Left lung (tissue), 10 donors: ENCODE measurements around the gene USP17L30. TPM values are rescaled to one million over a fixed set of nuclear protein-coding genes. Genes with fewer than 3 reads are reported as not detected.
"Not testable (repeated sequence)": the region's sequence is repeated elsewhere in the genome, so short reads cannot be mapped to it uniquely, and the experiment has no call there.

Experiments used
- ATAC-seq: fragments of 200-7000 bp; cut with Tn5 transposase; one replicate; pipeline ENCODE4 v1.9.1; 2020; ENCODE audit warnings: moderate library complexity
- DNase-seq, 4 donors: peaks; one replicate each; pipeline ENCODE4 v3.0.0-alpha.2; 2013 to 2020
- H3K27ac ChIP-seq, 2 donors: fragments of 200-600 bp; sonication (generic) in 1 of 2; one replicate each; pipeline versions ENCODE4 v1.5.0 to v1.8.0; 2020 to 2021
- H3K27me3 ChIP-seq, 2 donors: fragments of 200-600 bp; sonication (generic) in 1 of 2; one replicate each; pipeline versions ENCODE4 v1.5.0 to v1.8.0; 2020 to 2021
- H3K36me3 ChIP-seq, 2 donors: fragments of 200-600 bp; sonication (generic) in 1 of 2; one replicate each; pipeline versions ENCODE4 v1.5.0 to v1.8.0; 2020 to 2021
- H3K4me1 ChIP-seq, 2 donors: fragments of 200-600 bp; one replicate each; pipeline ENCODE4 v1.8.0; 2021
- H3K4me3 ChIP-seq, 2 donors: fragments of 200-600 bp; sonication (generic) in 1 of 2; one replicate each; pipeline versions ENCODE4 v1.5.0 to v1.8.0; 2020 to 2021; ENCODE audit warnings: mild to moderate bottlenecking in 1 of 2
- H3K9me3 ChIP-seq, 2 donors: fragments of 200-600 bp; sonication (generic) in 1 of 2; one replicate each; pipeline versions ENCODE4 v1.5.0 to v1.8.0; 2020 to 2021
- intact Hi-C, 2 donors: fragments of 100-400 bp; cut with DNase I; formaldehyde crosslinking; loops; one replicate each; pipeline versions ENCODE4 v1.11.2 to v1.14.2; 2022
- polyA plus RNA-seq, 6 donors: library from polyadenylated mRNA; unstranded; fragments of 120-200 nt; gene quantifications; one replicate each; pipeline ENCODE4 v1.2.1, GENCODE V29; 2013; ENCODE audit not compliant: insufficient read length in 6 of 6
- total RNA-seq, 2 donors: library from RNA; stranded (reverse); fragmentation: NEBNext Ultra II Directional; extraction: Animal tissue kit (Norgen Biotek cat#: 25700); gene quantifications; one replicate each; pipeline ENCODE4 v1.2.1, GENCODE V29; 2021
- TF ChIP-seq, protein P1 (sequence below), 2 donors: fragments of 200-600 bp; sonication (generic) in 1 of 2; IDR thresholded peaks; one replicate each; pipeline versions ENCODE4 v1.5.0 to v1.8.0; 2021; ENCODE audit warnings: antibody characterized with exemption in 2 of 2
- donor health status: DM: no; HTN: yes; CAD: no.
- donor health status: DM: no; HTN: no; CAD: no.

The USP17L30 gene
- total and polyA plus RNA-seq, 8 donors, result not detected

DNA sequence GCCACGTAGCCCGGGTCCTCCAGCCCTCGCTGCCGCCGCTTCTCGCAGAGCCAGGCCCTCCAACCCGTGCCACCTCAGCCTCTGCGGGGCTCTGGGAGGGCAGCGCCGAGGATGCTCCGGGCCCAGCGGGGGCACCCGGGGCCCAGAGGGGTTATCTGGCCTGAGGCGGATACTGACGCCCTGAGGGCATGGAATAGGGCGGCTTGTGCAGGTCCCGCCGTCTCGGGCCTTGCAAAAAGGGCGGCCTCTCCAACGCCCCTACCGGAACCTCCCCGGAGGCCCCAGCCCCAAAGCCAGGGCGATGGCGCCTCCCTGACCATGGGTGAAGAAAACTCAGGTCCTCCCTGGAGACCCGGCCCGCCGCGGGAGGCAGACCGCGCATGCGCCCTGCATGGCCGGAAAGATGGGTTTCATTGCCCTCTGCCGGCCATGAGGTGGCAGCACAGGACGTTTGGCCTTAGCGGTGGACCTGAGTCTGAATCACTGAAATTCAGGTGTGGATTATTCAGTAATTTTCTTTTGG lies 18.1 kb downstream of the USP17L30 start:
- intact Hi-C loops, H3K9me3 ChIP-seq, H3K27ac ChIP-seq, ATAC-seq, H3K36me3 ChIP-seq, H3K27me3 ChIP-seq, H3K4me1 ChIP-seq: not testable (repeated sequence)
- peak overlapping the region; percentile 20 to 28 for H3K4me3 ChIP-seq
- DNase-seq, result peak in 3 of 4 donors; percentile 2 to 68 (median 9)
- TF ChIP-seq, protein P1, sequence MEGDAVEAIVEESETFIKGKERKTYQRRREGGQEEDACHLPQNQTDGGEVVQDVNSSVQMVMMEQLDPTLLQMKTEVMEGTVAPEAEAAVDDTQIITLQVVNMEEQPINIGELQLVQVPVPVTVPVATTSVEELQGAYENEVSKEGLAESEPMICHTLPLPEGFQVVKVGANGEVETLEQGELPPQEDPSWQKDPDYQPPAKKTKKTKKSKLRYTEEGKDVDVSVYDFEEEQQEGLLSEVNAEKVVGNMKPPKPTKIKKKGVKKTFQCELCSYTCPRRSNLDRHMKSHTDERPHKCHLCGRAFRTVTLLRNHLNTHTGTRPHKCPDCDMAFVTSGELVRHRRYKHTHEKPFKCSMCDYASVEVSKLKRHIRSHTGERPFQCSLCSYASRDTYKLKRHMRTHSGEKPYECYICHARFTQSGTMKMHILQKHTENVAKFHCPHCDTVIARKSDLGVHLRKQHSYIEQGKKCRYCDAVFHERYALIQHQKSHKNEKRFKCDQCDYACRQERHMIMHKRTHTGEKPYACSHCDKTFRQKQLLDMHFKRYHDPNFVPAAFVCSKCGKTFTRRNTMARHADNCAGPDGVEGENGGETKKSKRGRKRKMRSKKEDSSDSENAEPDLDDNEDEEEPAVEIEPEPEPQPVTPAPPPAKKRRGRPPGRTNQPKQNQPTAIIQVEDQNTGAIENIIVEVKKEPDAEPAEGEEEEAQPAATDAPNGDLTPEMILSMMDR (IDR thresholded peaks at IDR 0.05), result peak; percentile 46 to 69

DNA sequence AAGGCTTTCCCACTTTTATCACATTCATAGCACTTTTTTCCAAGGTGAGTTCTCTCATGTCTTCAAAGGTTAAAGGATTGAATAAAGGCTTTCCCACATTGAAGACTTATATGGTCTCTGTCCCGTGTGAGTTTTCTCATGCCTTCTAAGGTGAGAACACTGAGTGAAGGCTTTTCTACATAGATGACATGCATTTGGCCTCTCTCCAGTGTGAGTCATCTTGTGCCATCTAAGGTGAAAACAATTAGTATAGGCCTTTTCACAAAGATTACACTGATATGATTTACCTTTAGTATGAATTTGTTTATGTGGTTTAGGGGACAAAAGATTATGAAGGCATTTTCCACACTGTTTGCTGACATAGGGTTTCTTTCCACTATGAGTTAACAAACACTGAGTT lies 21.2 kb downstream of the USP17L30 start:
- intact Hi-C loops, result no loop called here
- H3K9me3 ChIP-seq, result no peaks in the 10 kb centered on the region
- H3K27me3 ChIP-seq, result no peaks in the 10 kb centered on the region
- H3K4me1 ChIP-seq, result no peaks in the 10 kb centered on the region
- ATAC-seq, result no peak
- H3K27ac ChIP-seq, result no peak overlapping the region
- no peaks in the 10 kb centered on the region for H3K36me3 ChIP-seq
- DNase-seq, result no peak
- TF ChIP-seq, protein P1 (IDR thresholded peaks at IDR 0.05), result no peak
- H3K4me3 ChIP-seq, result no peak overlapping the region

DNA sequence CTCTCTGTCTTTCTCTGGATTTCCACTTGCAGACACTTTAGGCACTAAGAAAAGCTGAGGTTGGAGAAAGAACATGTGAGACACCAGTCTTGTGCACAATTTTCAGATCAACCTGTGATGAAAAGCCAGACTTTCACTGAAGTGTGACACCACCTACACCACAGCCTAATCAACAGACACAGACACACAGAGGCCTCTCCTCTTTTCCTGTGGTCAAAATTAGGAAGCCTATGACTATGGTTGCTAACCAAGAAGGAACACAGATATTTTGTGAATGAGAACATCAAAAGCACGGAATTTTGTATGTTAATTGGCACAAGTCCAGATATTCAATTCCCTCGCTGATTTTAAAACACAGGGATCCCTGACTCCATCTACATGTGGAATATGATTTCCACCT lies 26.1 kb downstream of the USP17L30 start:
- H3K27ac ChIP-seq, ATAC-seq, H3K36me3 ChIP-seq, H3K4me1 ChIP-seq, intact Hi-C loops, H3K4me3 ChIP-seq, H3K27me3 ChIP-seq, H3K9me3 ChIP-seq, DNase-seq: not testable (repeated sequence)

DNA sequence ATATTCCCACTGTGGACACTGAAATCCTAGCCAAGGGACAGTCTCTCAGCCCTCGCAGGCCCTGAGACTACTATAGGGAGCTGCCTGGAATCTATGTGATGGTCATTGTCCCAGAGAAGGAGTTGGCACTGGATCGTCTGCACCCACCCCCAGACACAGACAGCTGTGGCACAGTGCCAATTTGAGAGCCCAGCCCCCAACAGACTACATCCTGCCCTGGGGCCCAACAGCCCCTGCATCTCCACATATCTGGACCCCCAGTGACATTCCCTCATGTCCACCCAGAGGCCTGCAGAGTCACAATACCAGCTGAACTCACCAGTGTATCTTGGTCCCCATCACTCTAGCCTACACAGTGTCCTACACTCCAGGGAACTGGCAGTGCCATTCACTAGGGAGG lies 42.8 kb downstream of the USP17L30 start:
- intact Hi-C loops, result not testable (repeated sequence)

DNA sequence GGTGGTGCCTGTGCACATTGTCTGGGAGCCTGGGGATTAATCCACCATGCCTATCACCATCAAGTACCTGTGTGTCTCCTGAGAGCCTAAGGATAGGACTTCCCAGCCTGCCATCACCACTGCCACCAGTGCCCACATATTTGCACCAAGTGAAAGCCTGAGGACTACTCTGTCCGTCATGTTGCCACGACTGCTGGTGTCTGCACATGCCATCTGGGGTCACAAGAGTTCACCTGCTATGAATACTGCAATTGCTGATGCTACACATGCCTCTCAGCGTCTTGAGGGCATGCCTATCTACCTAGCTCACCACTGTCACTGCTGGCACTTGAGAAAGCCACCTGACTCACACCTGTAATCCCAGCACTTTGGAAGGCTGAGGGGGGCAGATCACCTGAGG lies 43.6 kb downstream of the USP17L30 start:
- H3K4me3 ChIP-seq, H3K27me3 ChIP-seq, DNase-seq, ATAC-seq, H3K9me3 ChIP-seq, H3K4me1 ChIP-seq, H3K27ac ChIP-seq, H3K36me3 ChIP-seq, intact Hi-C loops: not testable (repeated sequence)

More for the DNA sequence above, 42.8 kb downstream of the USP17L30 start:
- not testable (repeated sequence) for H3K4me3 ChIP-seq, ATAC-seq, H3K4me1 ChIP-seq, H3K36me3 ChIP-seq, H3K27ac ChIP-seq, H3K9me3 ChIP-seq, H3K27me3 ChIP-seq, DNase-seq

DNA sequence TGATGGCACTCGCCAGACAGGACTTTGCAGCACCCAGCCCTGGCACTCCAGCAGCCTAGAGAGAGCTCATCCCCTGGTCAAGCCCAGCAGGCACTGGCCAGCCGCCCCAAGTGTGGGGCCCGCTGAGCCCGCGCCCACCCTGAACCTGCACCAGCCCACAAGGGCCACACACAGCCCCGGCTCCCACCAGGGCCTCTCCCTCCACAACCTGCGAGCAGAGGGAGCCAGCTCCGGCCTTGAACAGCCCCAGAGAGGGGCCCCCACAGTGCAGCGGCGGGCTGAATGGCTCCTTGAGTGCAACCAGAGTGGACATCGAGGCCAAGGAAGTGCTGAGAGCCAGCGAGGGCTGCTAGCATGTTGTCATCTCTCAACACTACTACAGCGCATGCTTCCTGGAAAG lies 46.9 kb downstream of the USP17L30 start:
- Histone ChIP-seq H3K4me1 (no peaks in the 10 kb centered on the region), H3K27me3 (no peaks in the 10 kb centered on the region), H3K36me3 (no peaks in the 10 kb centered on the region), H3K4me3 (no peak overlapping the region), H3K9me3 (peaks cover 0 to 7% of the 10 kb centered on the region in 2 donors), H3K27ac (no peak overlapping the region)
- TF ChIP-seq, protein P1 (IDR thresholded peaks at IDR 0.05), result no peak
- no peak for DNase-seq
- ATAC-seq, result no peak
- intact Hi-C loops, result no loop called here

Other genes starting within 250 kb of the USP17L30 start
- gene FAM90A26, start 192.7 kb upstream of the USP17L30 start, total RNA-seq, result not detected
- under 1 TPM; 0.08 to 0.23 (median 0.14) TPM for gene FAM90A26, start 192.7 kb upstream of the USP17L30 start, polyA plus RNA-seq
- gene USP17L10, start 152.5 kb upstream of the USP17L30 start, total RNA-seq, result not detected
- not detected for gene USP17L10, start 152.5 kb upstream of the USP17L30 start, polyA plus RNA-seq
- not detected for gene USP17L11, start 147.7 kb upstream of the USP17L30 start, total RNA-seq
- gene USP17L11, start 147.7 kb upstream of the USP17L30 start, polyA plus RNA-seq, result not detected
- gene USP17L12, start 143.0 kb upstream of the USP17L30 start, total RNA-seq, result not detected
- gene USP17L12, start 143.0 kb upstream of the USP17L30 start, polyA plus RNA-seq, result not detected
- gene USP17L13, start 138.2 kb upstream of the USP17L30 start, total RNA-seq, result not detected
- gene USP17L13, start 138.2 kb upstream of the USP17L30 start, polyA plus RNA-seq, result not detected
- gene USP17L15, start 128.7 kb upstream of the USP17L30 start, total RNA-seq, result not detected
- gene USP17L15, start 128.7 kb upstream of the USP17L30 start, polyA plus RNA-seq, result not detected
- not detected for gene USP17L17, start 119.2 kb upstream of the USP17L30 start, total RNA-seq
- not detected for gene USP17L17, start 119.2 kb upstream of the USP17L30 start, polyA plus RNA-seq
- gene USP17L18, start 114.5 kb upstream of the USP17L30 start, total RNA-seq, result not detected
- not detected for gene USP17L18, start 114.5 kb upstream of the USP17L30 start, polyA plus RNA-seq
- gene USP17L19, start 109.8 kb upstream of the USP17L30 start, total RNA-seq, result not detected
- gene USP17L19, start 109.8 kb upstream of the USP17L30 start, polyA plus RNA-seq, result not detected
- not detected for gene USP17L20, start 105.0 kb upstream of the USP17L30 start, total RNA-seq
- not detected for gene USP17L20, start 105.0 kb upstream of the USP17L30 start, polyA plus RNA-seq
- not detected for gene USP17L21, start 100.3 kb upstream of the USP17L30 start, total RNA-seq
- not detected for gene USP17L21, start 100.3 kb upstream of the USP17L30 start, polyA plus RNA-seq
- not detected for gene USP17L22, start 95.5 kb upstream of the USP17L30 start, total RNA-seq
- not detected for gene USP17L22, start 95.5 kb upstream of the USP17L30 start, polyA plus RNA-seq
- not detected for gene USP17L24, start 38.0 kb upstream of the USP17L30 start, total RNA-seq
- gene USP17L24, start 38.0 kb upstream of the USP17L30 start, polyA plus RNA-seq, result not detected
- gene USP17L25, start 33.2 kb upstream of the USP17L30 start, total RNA-seq, result not detected
- gene USP17L25, start 33.2 kb upstream of the USP17L30 start, polyA plus RNA-seq, result not detected
- gene USP17L26, start 28.5 kb upstream of the USP17L30 start, total RNA-seq, result not detected
- gene USP17L26, start 28.5 kb upstream of the USP17L30 start, polyA plus RNA-seq, result not detected
- gene USP17L5, start 23.7 kb upstream of the USP17L30 start, total RNA-seq, result not detected
- not detected for gene USP17L5, start 23.7 kb upstream of the USP17L30 start, polyA plus RNA-seq
- gene USP17L27, start 19.0 kb upstream of the USP17L30 start, total RNA-seq, result not detected
- not detected for gene USP17L27, start 19.0 kb upstream of the USP17L30 start, polyA plus RNA-seq
- gene USP17L28, start 14.2 kb upstream of the USP17L30 start, total RNA-seq, result not detected
- gene USP17L28, start 14.2 kb upstream of the USP17L30 start, polyA plus RNA-seq, result not detected
- not detected for gene USP17L29, start 9.5 kb upstream of the USP17L30 start, total RNA-seq
- gene USP17L29, start 9.5 kb upstream of the USP17L30 start, polyA plus RNA-seq, result not detected
- gene DEFB131A, start 81.3 kb downstream of the USP17L30 start, total RNA-seq, result not detected
- not detected for gene DEFB131A, start 81.3 kb downstream of the USP17L30 start, polyA plus RNA-seq